GM12878 (cell line): ENCODE results near the gene AEBP2. TPM values are rescaled to one million over a fixed set of nuclear protein-coding genes. Genes with fewer than 3 reads are reported as not detected.

Experiments used
- ATAC-seq: fragments of 200-7000 bp; cut with Tn5 transposase; 3 replicates; pipeline ENCODE4 v1.9.1; 2020; ENCODE audit warnings: mild to moderate bottlenecking, moderate library complexity
- BruUV-seq: library from RNA; stranded (reverse); fragments of 400-500 nt; replicated peaks from 2 replicates; lab custom pipeline; 2021; lab: Mats Ljungman, UMichigan
- CTCF ChIA-PET: fragments of 300-600 bp; sonication (Branson Sonifier 250); formaldehyde crosslinking; extraction: SDS; loops from one replicate; lab custom pipeline; 2021; ENCODE audit warnings: inconsistent platforms; lab: Yijun Ruan, JAX
- POLR2A ChIA-PET: fragments of 350-600 bp; formaldehyde crosslinking; extraction: SDS; loops from one replicate; lab custom pipeline; 2021; ENCODE audit warnings: inconsistent platforms; lab: Charles Lee
- RAD21 ChIA-PET: fragments of 300-600 bp; sonication (Branson Sonifier 250); formaldehyde crosslinking; loops from one replicate; lab custom pipeline; 2023; ENCODE audit warnings: antibody characterized with exemption; ENCODE audit not compliant: unreplicated experiment; lab: Charles Lee
- SMC1A ChIA-PET: fragments of 300-600 bp; sonication (Branson Sonifier 250); formaldehyde crosslinking; loops from one replicate; lab custom pipeline; 2023; ENCODE audit not compliant: unreplicated experiment, uncharacterized antibody; lab: Charles Lee
- DNase-seq: peaks from one replicate; pipeline ENCODE4 v3.0.0-alpha.2; 2011; ENCODE audit warnings: low read depth, low spot score
- FAIRE-seq: peaks from 3 replicates; lab custom pipeline; 2011; peaks lifted over from hg19 to GRCh38; lab: Jason Lieb, UNC
- H2AFZ ChIP-seq: 2 replicates; pipeline ENCODE4 v1.6.0; 2011; ENCODE audit warnings: low read depth, low read length, control low read depth; ENCODE audit not compliant: control insufficient read depth
- H3K27ac ChIP-seq: 2 replicates; pipeline ENCODE4 v1.5.1; 2011; ENCODE audit warnings: control low read depth; ENCODE audit not compliant: control insufficient read depth, insufficient read depth
- H3K27me3 ChIP-seq, 2 experiments: replicated peaks in 1 of 2; 2 replicates each; pipeline versions ENCODE4 v1.6.0 to v1.6.1; 2011; ENCODE audit warnings: low read length in 1 of 2; ENCODE audit not compliant: control insufficient read depth in 2 of 2, insufficient read depth in 2 of 2
- H3K36me3 ChIP-seq, 2 experiments: 2 replicates each; pipeline ENCODE4 v1.5.1; 2011; ENCODE audit warnings: low read length in 1 of 2; ENCODE audit not compliant: control insufficient read depth in 2 of 2, insufficient read depth in 2 of 2
- H3K4me1 ChIP-seq: 2 replicates; pipeline ENCODE4 v1.6.1; 2011; ENCODE audit warnings: mild to moderate bottlenecking, low read length, moderate library complexity, mixed read lengths; ENCODE audit not compliant: control insufficient read depth, insufficient read depth
- H3K4me2 ChIP-seq: 2 replicates; pipeline ENCODE4 v1.6.0; 2011; ENCODE audit warnings: control low read depth; ENCODE audit not compliant: control insufficient read depth, insufficient read depth
- H3K4me3 ChIP-seq: fragments of 200-600 bp; sonication (generic); 2 replicates; pipeline ENCODE4 v1.5.1; 2016
- H3K79me2 ChIP-seq: 2 replicates; pipeline ENCODE4 v1.6.0; 2011; ENCODE audit warnings: low read length; ENCODE audit not compliant: control insufficient read depth, insufficient read depth
- H3K9ac ChIP-seq: 2 replicates; pipeline ENCODE4 v1.8.0; 2011; ENCODE audit warnings: low read length, control low read depth, mixed read lengths; ENCODE audit not compliant: control insufficient read depth, insufficient read depth
- H3K9me3 ChIP-seq: replicated peaks from 3 replicates; pipeline ENCODE4 v1.5.1; 2011; ENCODE audit warnings: mild to moderate bottlenecking, low read length; ENCODE audit not compliant: control insufficient read depth, insufficient read depth
- H4K20me1 ChIP-seq: 2 replicates; pipeline ENCODE4 v1.6.0; 2011; ENCODE audit not compliant: control insufficient read depth, insufficient read depth
- ATF2 ChIP-seq: IDR thresholded peaks from 2 replicates; pipeline ENCODE4 v1.6.1; 2012; ENCODE audit warnings: low read length, inconsistent platforms
- BCL3 ChIP-seq: IDR thresholded peaks from 2 replicates; pipeline ENCODE4 v1.6.1; 2011; ENCODE audit warnings: borderline replicate concordance, low read depth, mild to moderate bottlenecking, moderate library complexity, low read length; ENCODE audit not compliant: insufficient read depth, poor library complexity, severe bottlenecking
- E4F1 ChIP-seq: fragments of 450-650 bp; IDR thresholded peaks from 2 replicates; pipeline ENCODE4 v1.6.1; 2018; ENCODE audit warnings: borderline replicate concordance, mild to moderate bottlenecking; ENCODE audit not compliant: partially characterized antibody
- GABPA ChIP-seq: IDR thresholded peaks from 2 replicates; pipeline ENCODE4 v1.6.1; 2014; ENCODE audit warnings: antibody characterized with exemption, low read depth, mild to moderate bottlenecking, inconsistent platforms
- KDM1A ChIP-seq: fragments of 200-600 bp; sonication (generic); IDR thresholded peaks from 2 replicates; pipeline ENCODE4 v1.6.1; 2016; ENCODE audit warnings: borderline replicate concordance
- MLLT1 ChIP-seq: fragments of 450-650 bp; IDR thresholded peaks from 2 replicates; pipeline ENCODE4 v1.6.1; 2016; ENCODE audit warnings: mild to moderate bottlenecking
- NFIC ChIP-seq: IDR thresholded peaks from 2 replicates; pipeline ENCODE4 v1.6.1; 2012; ENCODE audit warnings: low read depth, mild to moderate bottlenecking, inconsistent platforms, low read length, moderate library complexity
- PAX5 ChIP-seq: IDR thresholded peaks from 2 replicates; pipeline ENCODE4 v1.6.1; 2011; ENCODE audit warnings: low read depth, low read length, borderline replicate concordance
- POLR2AphosphoS2 ChIP-seq: IDR thresholded peaks from 2 replicates; pipeline ENCODE4 v1.6.1; 2011; ENCODE audit warnings: low read depth, mild to moderate bottlenecking, low read length, improper control_type of control experiment, moderate library complexity
- RBBP5 ChIP-seq: fragments of 200-600 bp; sonication (generic); conservative IDR thresholded peaks from 2 replicates; pipeline ENCODE4 v1.6.1; 2016
- RELA ChIP-seq: fragments of 450-650 bp; IDR thresholded peaks from 2 replicates; pipeline ENCODE4 v1.8.0; 2014; ENCODE audit warnings: borderline replicate concordance; ENCODE audit not compliant: partially characterized antibody
- TCF7 ChIP-seq: IDR thresholded peaks from 2 replicates; pipeline ENCODE4 v1.6.1; 2014; ENCODE audit warnings: antibody characterized with exemption, borderline replicate concordance
- WRNIP1 ChIP-seq: IDR thresholded peaks from 2 replicates; pipeline ENCODE4 v1.6.1; 2011; ENCODE audit warnings: low read depth, low read length, improper control_type of control experiment, borderline replicate concordance
- ZBTB33 ChIP-seq: fragments of 450-650 bp; IDR thresholded peaks from 2 replicates; pipeline ENCODE4 v1.6.1; 2017; ENCODE audit warnings: mild to moderate bottlenecking
- WGBS: methylation state at CpG from one replicate; pipeline ENCODE4 v1.1.6; 2016; ENCODE audit warnings: low lambda C conversion rate; ENCODE audit not compliant: insufficient replicate concordance, insufficient coverage; ENCODE audit errors: missing lambda C conversion rate; 5-methylcytosine and 5-hydroxymethylcytosine counted together
- in situ Hi-C: fragments of 300-500 bp; cut with MboI; formaldehyde crosslinking; loops from 9 replicates; pipeline ENCODE4 v1.14.3; 2018; ENCODE audit warnings: mixed read lengths
- intact Hi-C: fragments of 100-400 bp; cut with micrococcal nuclease; formaldehyde crosslinking; loops from one replicate; pipeline ENCODE4 v1.14.2; 2022; ENCODE audit not compliant: unreplicated experiment
- polyA plus RNA-seq, 11 experiments: library from polyadenylated mRNA; depleted of rRNA in 4 of 11; unstranded in 6 of 11; stranded (reverse) in 5 of 11; fragments of >200 nt; fragmentation: Nextera tagmentation in 4 of 11; fragmentation: Illumina TruSeq in 1 of 11; extraction: Ambion mirVana in 4 of 11; extraction: Trizol in 1 of 11; gene quantifications; 1 replicate in 1 of 11; 2 replicates in 10 of 11; pipeline versions ENCODE4 v1.2.1 to v1.2.3, GENCODE V29; 2011 to 2016; ENCODE audit warnings: inconsistent platforms in 2 of 11, missing spikeins in 2 of 11, low read depth in 1 of 11
- total RNA-seq, 4 experiments: library from RNA; depleted of rRNA in 3 of 4; stranded (reverse); fragments of >200 nt in 3 of 4; fragmentation: Illumina TruSeq in 1 of 4; extraction: Trizol in 1 of 4; gene quantifications; 2 replicates each; pipeline versions ENCODE4 v1.2.1 to v1.2.3, GENCODE V29; 2013 to 2021

Gene AEBP2
- total and polyA plus RNA-seq, 10 of the 15 experiments (the other 5 are each of a cell fraction or from before 2014, with no cell fraction given) = 17.6 to 126 (median 44.8) TPM

- RAD21 ChIA-PET = no interaction called here
- no peaks in the 10 kb centered on the region for H3K4me1 ChIP-seq
- in situ Hi-C loops (no loop called here), intact Hi-C loops (no loop called here)
- POLR2A ChIA-PET = no interaction called here
- BruUV-seq = no TSS peak
- SMC1A ChIA-PET = no interaction called here
- H2AFZ ChIP-seq = no peak overlapping the region
- H3K9me3 ChIP-seq = no peaks in the 10 kb centered on the region
- ATAC-seq = no peak
- H3K4me2 ChIP-seq = no peak overlapping the region
- no peak overlapping the region for H3K4me3 ChIP-seq
- H3K27ac ChIP-seq = no peak overlapping the region
- no peak overlapping the region for H3K9ac ChIP-seq
- H3K79me2 ChIP-seq = no peaks in the 10 kb centered on the region
- CTCF ChIA-PET = no interaction called here
- FAIRE-seq = no peak
- WGBS = 11% methylated on average over 3 of the region's 6 CpGs
- no peaks in the 10 kb centered on the region for H4K20me1 ChIP-seq
- no peak for DNase-seq
- H3K36me3 ChIP-seq = no peaks in the 10 kb centered on the region
- no peaks in the 10 kb centered on the region for H3K27me3 ChIP-seq
- TF ChIP-seq RBBP5 (no peak), POLR2AphosphoS2 (no peak), WRNIP1 (no peak), E4F1 (no peak), ATF2 (no peak), ZBTB33 (no peak), MLLT1 (no peak), KDM1A (no peak), PAX5 (no peak), TCF7 (no peak), RELA (no peak), BCL3 (no peak), GABPA (no peak), NFIC (no peak)
Measured at GRCh38 chr12:19398376-19399363, 40.6 kb upstream of the AEBP2 start.
